ENCODE data around the gene CDK17. TPM values are rescaled to one million over a fixed set of nuclear protein-coding genes. Genes with fewer than 3 reads are reported as not detected.
A peak's percentile ranks its signal among the peaks of the same experiment; 100 is the strongest.

Gene CDK17
- total and polyA plus RNA-seq, 4 experiments from 2014 or later, result 30.5 to 67.4 (median 49.2) TPM

DNA sequence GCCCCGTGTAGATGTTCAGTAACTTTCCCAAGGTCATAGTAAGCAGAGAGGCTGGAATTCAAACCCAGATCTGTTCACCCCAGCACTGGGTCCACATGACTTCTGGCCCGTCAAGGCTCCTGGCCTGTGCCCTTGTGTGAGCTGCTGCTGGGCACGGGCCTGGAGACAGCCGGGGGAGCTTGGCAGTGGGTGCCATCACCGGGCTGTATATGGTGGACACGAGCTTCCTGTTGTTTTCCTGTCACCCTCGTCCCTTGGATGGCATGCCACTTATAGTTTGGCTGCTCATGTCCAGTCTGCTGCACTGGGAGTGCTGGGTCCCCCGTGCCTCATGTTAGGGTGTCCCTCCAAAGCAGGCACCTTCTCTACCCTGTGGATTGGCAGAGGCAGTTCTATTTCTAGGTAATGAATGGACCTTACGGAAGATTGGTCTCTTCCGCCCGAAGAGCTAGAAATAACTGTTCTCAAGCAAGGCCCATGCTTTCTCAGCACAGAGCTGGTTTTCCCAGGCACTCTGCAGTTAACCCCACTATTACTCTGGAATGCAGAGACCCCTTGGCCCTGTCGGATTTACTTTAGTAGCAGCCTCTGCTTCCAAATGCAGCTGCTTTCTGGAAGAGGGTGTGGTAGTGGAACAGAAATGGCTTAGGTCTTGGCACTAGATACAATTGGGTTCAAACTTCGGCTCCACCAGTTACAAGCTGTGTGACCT is 161.7 kb downstream of the CDK17 start:
- peaks cover 13 to 40% of the 10 kb centered on the region in 2 donors for H3K36me3 Mint-ChIP-seq
- peaks cover 90% of the 10 kb centered on the region for H3K4me1 ChIP-seq (ENCODE audit: insufficient read depth, low read length)
- no peak overlapping the region for H3K4me3 ChIP-seq (ENCODE audit: low read length in 2 of 2)
- peak overlapping the region; percentile 94 to 100 (median 98) for H3K27ac Mint-ChIP-seq
- H3K27me3 Mint-ChIP-seq, result no peaks in the 10 kb centered on the region
- no peak for DNase-seq
- ChIA-PET POLR2A (ENCODE audit: partially characterized antibody) (interaction anchor here (0.5 to 3.0 kb wide), 6 partner anchors 10 to 247 kb away, joined by 3 to 16 read pairs (median 3); partner anchors contain the start of gene CDK17), CTCF (ENCODE audit: partially characterized antibody) (interaction anchor here (0.9 to 2.7 kb wide), 9 partner anchors 11 to 278 kb away, joined by 3 to 9 read pairs (median 4); no protein-coding TSS in a partner anchor)
- peaks cover 65 to 99% (median 85%) of the 10 kb centered on the region in 4 donors for H3K4me1 Mint-ChIP-seq
- peaks cover 0 to 3% (median 0%) of the 10 kb centered on the region in 8 donors for H3K9me3 Mint-ChIP-seq
- H3K27me3 ChIP-seq (ENCODE audit: insufficient read depth, low read length), result no peaks in the 10 kb centered on the region
- intact Hi-C loops (cut with micrococcal nuclease), result no loop called here
- no peaks in the 10 kb centered on the region for H3K9me3 ChIP-seq (ENCODE audit: control insufficient read depth in 1 of 2, low read length in 2 of 2)
- H3K4me3 Mint-ChIP-seq, result peak overlapping the region in 5 of 8 donors; percentile 63 to 83 (median 80)
- peak overlapping the region; percentile 57 for H3K27ac ChIP-seq (ENCODE audit: low read depth, low read length)
- H3K36me3 ChIP-seq (ENCODE audit: insufficient read depth, low read length), result no peaks in the 10 kb centered on the region

DNA sequence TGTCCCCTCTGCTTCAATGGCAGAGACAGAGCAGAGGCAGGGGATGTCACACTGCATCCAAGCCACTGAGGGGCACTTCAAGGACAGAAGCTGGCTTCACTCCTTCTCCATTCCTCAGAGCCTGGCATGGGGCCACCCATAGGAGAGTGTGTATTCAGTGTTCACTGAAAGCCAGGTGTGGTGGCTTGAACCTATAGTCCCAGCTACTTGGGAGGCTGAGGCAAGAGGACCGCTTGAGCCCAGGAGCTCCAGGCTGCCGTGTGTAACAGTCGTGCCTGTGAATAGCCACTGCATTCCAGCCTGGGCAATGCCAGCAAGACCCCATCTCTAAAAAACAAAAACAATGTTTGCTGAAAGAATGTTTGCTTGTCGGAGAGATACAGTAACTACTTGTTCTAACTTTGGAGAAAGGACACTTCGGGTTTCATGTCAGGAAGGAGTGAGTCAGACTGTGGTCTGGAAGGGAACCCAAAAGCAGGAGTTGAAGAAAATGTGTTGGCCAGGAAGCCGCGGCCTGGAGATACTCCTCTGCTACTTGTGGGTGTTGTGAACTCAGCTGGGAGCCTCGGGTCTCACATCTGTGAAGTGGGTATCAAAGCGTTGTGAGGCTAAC is 162.7 kb downstream of the CDK17 start:
- H3K4me3 ChIP-seq (ENCODE audit: low read length in 2 of 2), result peak overlapping the region in 1 of 2 donors; percentile 11
- Mint-ChIP-seq H3K9me3 (peaks cover 0 to 3% (median 0%) of the 10 kb centered on the region in 8 donors), H3K36me3 (peaks cover 13 to 44% of the 10 kb centered on the region in 2 donors), H3K27me3 (no peaks in the 10 kb centered on the region), H3K4me3 (peak overlapping the region in 7 of 8 donors; percentile 63 to 83 (median 80)), H3K27ac (peak overlapping the region; percentile 94 to 100 (median 98)), H3K4me1 (peaks cover 59 to 97% (median 81%) of the 10 kb centered on the region in 4 donors)
- DNase-seq, result peak; percentile 57 to 86 (median 62)
- intact Hi-C loops (cut with micrococcal nuclease), result loop anchor here (2.0 kb wide), 1 partner anchor 163 kb away; the partner anchor contains the start of gene CDK17
- CTCF ChIA-PET (ENCODE audit: partially characterized antibody), result interaction anchor here (0.9 to 1.8 kb wide), 10 partner anchors 14 to 279 kb away, joined by 3 to 8 read pairs (median 4); no protein-coding TSS in a partner anchor
- no peaks in the 10 kb centered on the region for H3K36me3 ChIP-seq (ENCODE audit: insufficient read depth, low read length)
- H3K9me3 ChIP-seq (ENCODE audit: control insufficient read depth in 1 of 2, low read length in 2 of 2), result no peaks in the 10 kb centered on the region
- H3K4me1 ChIP-seq (ENCODE audit: insufficient read depth, low read length), result peaks cover 82% of the 10 kb centered on the region
- POLR2A ChIA-PET (ENCODE audit: partially characterized antibody), result interaction anchor here (0.5 to 3.0 kb wide), 6 partner anchors 22 to 248 kb away, joined by 3 to 16 read pairs (median 3); partner anchors contain the start of genes CDK17 and LTA4H
- no peaks in the 10 kb centered on the region for H3K27me3 ChIP-seq (ENCODE audit: insufficient read depth, low read length)
- peak overlapping the region; percentile 57 for H3K27ac ChIP-seq (ENCODE audit: low read depth, low read length)

DNA sequence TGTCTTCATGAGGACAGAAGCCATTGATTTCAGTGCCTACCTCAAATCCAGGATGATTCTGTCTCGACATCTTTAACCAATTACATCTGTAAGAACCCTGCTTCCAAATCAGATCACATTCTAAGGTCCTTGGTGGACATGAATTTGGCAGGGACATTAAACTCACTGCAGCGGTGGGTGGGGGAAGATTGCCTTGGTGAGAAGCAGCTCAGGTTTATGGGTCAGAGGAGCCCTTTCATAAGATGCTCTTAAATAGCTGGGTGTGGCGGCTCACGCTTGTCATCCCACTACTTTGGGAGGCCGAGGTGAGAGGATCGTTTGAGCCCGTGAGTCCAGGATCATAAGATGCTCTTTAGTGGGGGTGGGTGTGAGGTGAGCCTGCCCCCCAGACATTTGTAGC is 163.2 kb downstream of the CDK17 start:
- H3K9me3 ChIP-seq (ENCODE audit: control insufficient read depth in 1 of 2, low read length in 2 of 2), result no peaks in the 10 kb centered on the region
- POLR2A ChIA-PET (ENCODE audit: partially characterized antibody), result interaction anchor here (1.1 to 3.0 kb wide), 3 partner anchors 41 to 202 kb away, joined by 3 to 16 read pairs (median 6); partner anchors contain the start of genes CDK17 and LTA4H
- H3K27ac ChIP-seq (ENCODE audit: low read depth, low read length), result peak overlapping the region; percentile 57
- H3K4me3 ChIP-seq (ENCODE audit: low read length in 2 of 2), result no peak overlapping the region
- intact Hi-C loops (cut with micrococcal nuclease), result loop anchor here (2.0 kb wide), 1 partner anchor 164 kb away; the partner anchor contains the start of gene CDK17
- no peaks in the 10 kb centered on the region for H3K36me3 ChIP-seq (ENCODE audit: insufficient read depth, low read length)
- no peak for DNase-seq
- H3K9me3 Mint-ChIP-seq, result peaks cover 0 to 3% (median 0%) of the 10 kb centered on the region in 8 donors
- peaks cover 77% of the 10 kb centered on the region for H3K4me1 ChIP-seq (ENCODE audit: insufficient read depth, low read length)
- peak overlapping the region; percentile 2 to 83 (median 76) for H3K4me3 Mint-ChIP-seq
- no peaks in the 10 kb centered on the region for H3K27me3 Mint-ChIP-seq
- H3K27ac Mint-ChIP-seq, result peak overlapping the region; percentile 94 to 100 (median 98)
- H3K36me3 Mint-ChIP-seq, result peaks cover 14 to 41% of the 10 kb centered on the region in 2 donors
- H3K4me1 Mint-ChIP-seq, result peaks cover 57 to 93% (median 77%) of the 10 kb centered on the region in 4 donors
- CTCF ChIA-PET (ENCODE audit: partially characterized antibody), result interaction anchor here (0.9 to 1.4 kb wide), 7 partner anchors 15 to 179 kb away, joined by 3 to 8 read pairs (median 3); no protein-coding TSS in a partner anchor
- no peaks in the 10 kb centered on the region for H3K27me3 ChIP-seq (ENCODE audit: insufficient read depth, low read length)

DNA sequence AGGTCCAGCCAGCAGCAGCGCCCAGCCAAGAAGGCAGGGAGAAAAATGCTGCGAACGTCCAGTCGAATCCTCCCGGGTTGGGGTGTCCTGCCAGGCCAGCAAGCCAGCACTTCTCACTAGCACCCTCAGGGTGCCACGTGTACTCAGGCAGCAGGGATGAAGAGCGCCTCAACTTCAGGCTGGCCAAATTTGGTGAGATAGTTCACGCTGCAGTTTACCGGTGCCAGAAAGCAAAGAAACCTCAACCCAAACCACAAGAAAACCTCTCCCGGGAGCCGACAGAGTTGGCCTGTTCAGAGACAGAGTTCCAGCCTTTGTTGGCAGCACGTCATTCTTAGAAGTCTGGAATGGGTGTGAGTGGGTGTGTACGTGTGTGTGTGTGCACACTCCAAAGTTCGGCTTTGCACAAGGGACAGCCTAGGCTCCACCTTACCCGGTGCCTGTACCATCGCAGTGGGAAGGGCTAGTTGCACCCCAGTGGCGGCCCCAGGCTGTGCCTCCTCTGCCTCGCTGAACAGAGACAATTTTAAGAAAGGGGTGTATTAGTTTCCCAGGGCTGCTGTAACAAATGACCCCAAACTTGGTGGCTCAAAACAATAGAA is 163.9 kb downstream of the CDK17 start:
- peak; percentile 45 to 77 (median 58) for DNase-seq
- peak overlapping the region; percentile 57 for H3K27ac ChIP-seq (ENCODE audit: low read depth, low read length)

DNA sequence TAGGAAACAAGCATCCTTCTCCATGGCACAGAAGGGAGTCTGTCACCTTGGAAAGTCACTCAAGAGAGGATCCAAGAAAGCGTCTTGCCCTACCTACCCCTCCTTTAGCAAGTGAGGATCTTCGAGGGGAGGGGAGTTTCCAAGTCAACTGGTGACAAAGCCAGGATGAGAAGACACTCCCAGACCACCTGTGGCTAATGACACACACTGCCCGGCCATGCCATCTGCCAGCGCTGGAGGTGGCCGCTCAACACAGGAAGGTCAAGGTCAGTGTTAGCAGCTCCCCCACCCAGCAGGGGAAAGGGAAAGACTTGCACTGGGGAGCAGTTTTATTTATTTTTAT is 164.8 kb downstream of the CDK17 start:
- H3K27me3 ChIP-seq (ENCODE audit: insufficient read depth, low read length), result no peaks in the 10 kb centered on the region
- H3K9me3 ChIP-seq (ENCODE audit: control insufficient read depth in 1 of 2, low read length in 2 of 2), result no peaks in the 10 kb centered on the region
- ChIA-PET POLR2A (ENCODE audit: partially characterized antibody) (interaction anchor here (0.7 to 1.2 kb wide), 4 partner anchors 21 to 165 kb away, joined by 3 read pairs; partner anchors contain the start of gene CDK17), CTCF (ENCODE audit: partially characterized antibody) (interaction anchor here (2.1 kb wide), 1 partner anchor 20 kb away, joined by 11 read pairs; no protein-coding TSS in a partner anchor)
- DNase-seq, result no peak
- H3K4me3 Mint-ChIP-seq, result peak overlapping the region in 5 of 8 donors; percentile 34 to 78 (median 46)
- H3K27ac Mint-ChIP-seq, result peak overlapping the region; percentile 54 to 99 (median 90)
- peaks cover 16 to 36% of the 10 kb centered on the region in 2 donors for H3K36me3 Mint-ChIP-seq
- H3K4me1 ChIP-seq (ENCODE audit: insufficient read depth, low read length), result peaks cover 61% of the 10 kb centered on the region
- peaks cover 50 to 92% (median 66%) of the 10 kb centered on the region in 4 donors for H3K4me1 Mint-ChIP-seq
- H3K27ac ChIP-seq (ENCODE audit: low read depth, low read length), result peak overlapping the region; percentile 18
- peaks cover 0 to 3% (median 0%) of the 10 kb centered on the region in 8 donors for H3K9me3 Mint-ChIP-seq
- intact Hi-C loops (cut with micrococcal nuclease), result no loop called here
- no peaks in the 10 kb centered on the region for H3K36me3 ChIP-seq (ENCODE audit: insufficient read depth, low read length)
- H3K4me3 ChIP-seq (ENCODE audit: low read length in 2 of 2), result no peak overlapping the region
- H3K27me3 Mint-ChIP-seq, result no peaks in the 10 kb centered on the region

More for the DNA sequence above, 163.9 kb downstream of the CDK17 start:
- H3K27me3 ChIP-seq (ENCODE audit: insufficient read depth, low read length), result no peaks in the 10 kb centered on the region
- Mint-ChIP-seq H3K9me3 (peaks cover 0 to 3% (median 0%) of the 10 kb centered on the region in 8 donors), H3K4me3 (peak overlapping the region in 7 of 8 donors; percentile 64 to 83 (median 80)), H3K27me3 (no peaks in the 10 kb centered on the region), H3K27ac (peak overlapping the region; percentile 94 to 100 (median 98)), H3K4me1 (peaks cover 57 to 93% (median 74%) of the 10 kb centered on the region in 4 donors), H3K36me3 (peaks cover 18 to 34% of the 10 kb centered on the region in 2 donors)
- no peak overlapping the region for H3K4me3 ChIP-seq (ENCODE audit: low read length in 2 of 2)
- H3K4me1 ChIP-seq (ENCODE audit: insufficient read depth, low read length), result peaks cover 70% of the 10 kb centered on the region
- intact Hi-C loops (cut with micrococcal nuclease), result loop anchor here (2.0 kb wide), 1 partner anchor 164 kb away; the partner anchor contains the start of gene CDK17
- no peaks in the 10 kb centered on the region for H3K9me3 ChIP-seq (ENCODE audit: control insufficient read depth in 1 of 2, low read length in 2 of 2)
- POLR2A ChIA-PET (ENCODE audit: partially characterized antibody), result interaction anchor here (0.7 to 3.0 kb wide), 4 partner anchors 21 to 164 kb away, joined by 3 to 16 read pairs (median 4); partner anchors contain the start of gene CDK17
- no peaks in the 10 kb centered on the region for H3K36me3 ChIP-seq (ENCODE audit: insufficient read depth, low read length)
- CTCF ChIA-PET (ENCODE audit: partially characterized antibody), result interaction anchor here (1.0 to 1.4 kb wide), 3 partner anchors 16 to 175 kb away, joined by 3 to 4 read pairs (median 3); no protein-coding TSS in a partner anchor

Measured in CD4-positive, alpha-beta memory T cell (primary cell).